ENCODE measurements around the gene CDK5.
A peak's percentile ranks its signal among the peaks of the same experiment; 100 is the strongest.

The CDK5 gene

GRCh38 chr7:151087245-151088018, 29.7 kb upstream of the CDK5 start:
- no peak for FAIRE-seq
- DNase-seq (ENCODE audit: low spot score) = no peak

GRCh38 chr7:151086802-151087244, 29.1 kb upstream of the CDK5 start:
- DNase-seq (ENCODE audit: low spot score) (no peak), FAIRE-seq (no peak)

GRCh38 chr7:151085691-151086620, 28.3 kb upstream of the CDK5 start, which contains the start of gene AGAP3:
TSS of gene AGAP3 (plus strand) at chr7:151086475. CDS start at chr7:151086742, 267 bp downstream.
- peak; percentile 65 for DNase-seq (ENCODE audit: low spot score)
- FAIRE-seq = no peak

- FAIRE-seq = no peak
- no peak for DNase-seq (ENCODE audit: low spot score)
Observed at GRCh38 chr7:151085329-151085690, 27.6 kb upstream of the CDK5 start.

GRCh38 chr7:151083824-151084160, 26.1 kb upstream of the CDK5 start:
- DNase-seq (ENCODE audit: low spot score) (no peak), FAIRE-seq (no peak)

- DNase-seq (ENCODE audit: low spot score) (no peak), FAIRE-seq (no peak)
Observed at GRCh38 chr7:151083071-151083823, 25.6 kb upstream of the CDK5 start, which contains the start of gene TMUB1. TSS of gene TMUB1 (minus strand) at chr7:151083493. CDS start at chr7:151082563, 930 bp downstream.

GRCh38 chr7:151082141-151083070, 24.7 kb upstream of the CDK5 start:
- no peak for FAIRE-seq
- DNase-seq (ENCODE audit: low spot score) = no peak

GRCh38 chr7:151081170-151082101, 23.7 kb upstream of the CDK5 start:
- DNase-seq (ENCODE audit: low spot score) (no peak), FAIRE-seq (no peak)

GRCh38 chr7:151080522-151081169, 22.9 kb upstream of the CDK5 start, which contains the start of gene FASTK:
TSS of gene FASTK (minus strand) at chr7:151080809. CDS start at chr7:151080766, 43 bp downstream.
- peak; percentile 75 for DNase-seq (ENCODE audit: low spot score)
- FAIRE-seq = no peak

- FAIRE-seq (no peak), DNase-seq (ENCODE audit: low spot score) (no peak)
Observed at GRCh38 chr7:151080067-151080521, 22.4 kb upstream of the CDK5 start.

GRCh38 chr7:151079199-151079910, 21.7 kb upstream of the CDK5 start:
- FAIRE-seq (no peak), DNase-seq (ENCODE audit: low spot score) (no peak)

GRCh38 chr7:151078233-151079040, 20.7 kb upstream of the CDK5 start:
- DNase-seq (ENCODE audit: low spot score) (no peak), FAIRE-seq (no peak)

GRCh38 chr7:151077705-151078232, 20.1 kb upstream of the CDK5 start:
- FAIRE-seq = no peak
- DNase-seq (ENCODE audit: low spot score) = no peak

- DNase-seq (ENCODE audit: low spot score) (no peak), FAIRE-seq (no peak)
Observed at GRCh38 chr7:151076863-151077704, 19.4 kb upstream of the CDK5 start.

GRCh38 chr7:151075978-151076426, 18.3 kb upstream of the CDK5 start:
- DNase-seq (ENCODE audit: low spot score) = no peak
- no peak for FAIRE-seq

- FAIRE-seq = no peak
- DNase-seq (ENCODE audit: low spot score) = no peak
Observed at GRCh38 chr7:151075662-151075971, 17.9 kb upstream of the CDK5 start.
